Measurements from ENCODE around the gene FABP2.

The FABP2 gene

GRCh38 chr4:119314356-119314755 lies 7.6 kb downstream of the FABP2 start:
- H4K20me1 ChIP-seq (ENCODE audit: insufficient read depth, low read length) = no peaks in the 10 kb centered on the region
- no peak overlapping the region for H3K4me3 ChIP-seq (ENCODE audit: low read length)
- no peak overlapping the region for H3K27ac ChIP-seq (ENCODE audit: low read length)
- no peak overlapping the region for H3K9ac ChIP-seq (ENCODE audit: low read length)
- H2AFZ ChIP-seq (ENCODE audit: low read depth, low read length) = no peak overlapping the region
- no peaks in the 10 kb centered on the region for H3K9me3 ChIP-seq (ENCODE audit: insufficient read depth, low read length)
- H3K27me3 ChIP-seq (ENCODE audit: low read depth, low read length) = peaks cover 18% of the 10 kb centered on the region
- H3K4me1 ChIP-seq (ENCODE audit: low read length) = no peaks in the 10 kb centered on the region
- H3K36me3 ChIP-seq (replicated peaks; ENCODE audit: low read depth, low read length) = no peaks in the 10 kb centered on the region
- H3K4me2 ChIP-seq (ENCODE audit: low read length) = no peak overlapping the region
- TF ChIP-seq EZH2phosphoT487 (IDR thresholded peaks at IDR 0.05; ENCODE audit: low read depth) (no peak), CTCF (IDR thresholded peaks at IDR 0.05; ENCODE audit: low read depth, low read length) (peak; percentile 78)
- H3K79me2 ChIP-seq (ENCODE audit: low read length) = no peaks in the 10 kb centered on the region

DNA sequence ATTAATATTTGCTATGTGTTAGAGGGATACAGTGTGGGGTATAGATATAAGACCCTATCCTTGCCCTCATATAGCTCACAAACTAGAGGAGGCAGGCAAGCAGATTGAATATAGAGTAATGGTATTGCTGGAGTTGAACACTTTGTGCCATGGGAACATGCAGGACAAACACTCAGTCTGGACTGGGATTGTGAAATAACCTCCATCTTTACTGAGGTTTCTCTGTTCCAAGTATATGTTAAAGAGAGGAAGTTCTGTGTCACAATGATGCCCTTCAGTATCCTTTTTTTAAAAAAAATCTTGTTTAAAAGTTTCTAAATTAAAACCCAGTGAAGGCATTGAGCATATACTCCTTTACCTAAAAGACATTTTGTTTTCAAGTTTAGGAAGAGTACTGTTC lies 8.7 kb downstream of the FABP2 start:
- peaks cover 18% of the 10 kb centered on the region for H3K27me3 ChIP-seq (ENCODE audit: low read depth, low read length)
- TF ChIP-seq EZH2phosphoT487 (IDR thresholded peaks at IDR 0.05; ENCODE audit: low read depth) (no peak), CTCF (IDR thresholded peaks at IDR 0.05; ENCODE audit: low read depth, low read length) (no peak)
- no peaks in the 10 kb centered on the region for H3K9me3 ChIP-seq (ENCODE audit: insufficient read depth, low read length)
- no peak overlapping the region for H2AFZ ChIP-seq (ENCODE audit: low read depth, low read length)
- H3K4me2 ChIP-seq (ENCODE audit: low read length) = no peak overlapping the region
- no peak overlapping the region for H3K4me3 ChIP-seq (ENCODE audit: low read length)
- H3K4me1 ChIP-seq (ENCODE audit: low read length) = no peaks in the 10 kb centered on the region
- no peak overlapping the region for H3K9ac ChIP-seq (ENCODE audit: low read length)
- H3K79me2 ChIP-seq (ENCODE audit: low read length) = no peaks in the 10 kb centered on the region
- no peaks in the 10 kb centered on the region for H3K36me3 ChIP-seq (replicated peaks; ENCODE audit: low read depth, low read length)
- H3K27ac ChIP-seq (ENCODE audit: low read length) = no peak overlapping the region
- no peaks in the 10 kb centered on the region for H4K20me1 ChIP-seq (ENCODE audit: insufficient read depth, low read length)

DNA sequence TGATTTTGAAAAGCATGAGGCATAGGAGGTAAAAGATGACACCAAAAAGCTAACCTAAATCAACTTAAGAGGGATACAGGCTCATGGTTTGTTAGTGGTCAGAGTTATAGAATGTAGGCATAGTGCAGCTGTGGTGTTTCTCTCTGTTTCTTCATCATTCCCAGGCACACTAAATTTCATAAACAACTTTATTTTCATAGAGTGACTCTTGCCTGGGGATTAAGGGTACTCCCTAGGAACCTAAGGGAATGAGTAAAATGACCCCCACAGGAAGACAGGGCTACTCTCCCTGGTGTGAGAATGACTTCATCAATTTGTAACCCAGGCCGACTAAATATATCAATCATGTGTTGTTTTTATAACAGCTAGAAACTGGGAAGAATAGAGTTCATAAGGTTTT lies 11.1 kb downstream of the FABP2 start:
- Histone ChIP-seq H3K4me2 (ENCODE audit: low read length) (no peak overlapping the region), H3K4me1 (ENCODE audit: low read length) (no peaks in the 10 kb centered on the region), H4K20me1 (ENCODE audit: insufficient read depth, low read length) (no peaks in the 10 kb centered on the region), H2AFZ (ENCODE audit: low read depth, low read length) (no peak overlapping the region), H3K9ac (ENCODE audit: low read length) (no peak overlapping the region), H3K27me3 (ENCODE audit: low read depth, low read length) (peaks cover 18% of the 10 kb centered on the region), H3K36me3 (replicated peaks; ENCODE audit: low read depth, low read length) (no peaks in the 10 kb centered on the region), H3K4me3 (ENCODE audit: low read length) (no peak overlapping the region), H3K9me3 (ENCODE audit: insufficient read depth, low read length) (no peaks in the 10 kb centered on the region), H3K79me2 (ENCODE audit: low read length) (no peaks in the 10 kb centered on the region), H3K27ac (ENCODE audit: low read length) (no peak overlapping the region)
- TF ChIP-seq CTCF (IDR thresholded peaks at IDR 0.05; ENCODE audit: low read depth, low read length) (no peak), EZH2phosphoT487 (IDR thresholded peaks at IDR 0.05; ENCODE audit: low read depth) (no peak)

DNA sequence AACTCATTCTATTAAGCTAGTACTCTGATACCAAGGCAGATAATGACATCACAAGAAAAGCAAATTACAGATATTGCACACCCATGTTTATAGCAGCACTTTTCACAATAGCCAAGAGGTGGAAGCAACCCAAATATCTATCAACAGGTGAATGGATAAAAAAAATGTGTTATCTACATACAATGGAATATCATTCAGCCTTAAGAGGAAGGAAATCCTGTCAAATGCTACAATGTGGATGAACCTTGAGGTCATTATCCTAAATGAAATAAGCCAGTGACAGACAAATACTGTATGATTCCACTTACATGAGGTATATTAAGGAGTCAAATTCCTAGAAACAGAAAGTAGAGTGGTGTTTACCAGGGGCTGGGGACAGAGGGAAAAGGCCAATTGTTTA lies 14.3 kb downstream of the FABP2 start:
- H3K27ac ChIP-seq (ENCODE audit: low read length) = no peak overlapping the region
- no peak overlapping the region for H3K4me3 ChIP-seq (ENCODE audit: low read length)

More for the DNA sequence above, 14.3 kb downstream of the FABP2 start:
- H3K9ac ChIP-seq (ENCODE audit: low read length) = no peak overlapping the region
- no peaks in the 10 kb centered on the region for H4K20me1 ChIP-seq (ENCODE audit: insufficient read depth, low read length)
- H3K27me3 ChIP-seq (ENCODE audit: low read depth, low read length) = peaks cover 5% of the 10 kb centered on the region; the same call in 1 of the 2 replicates
- H3K79me2 ChIP-seq (ENCODE audit: low read length) = no peaks in the 10 kb centered on the region
- no peak overlapping the region for H3K4me2 ChIP-seq (ENCODE audit: low read length)
- no peak overlapping the region for H2AFZ ChIP-seq (ENCODE audit: low read depth, low read length)
- TF ChIP-seq EZH2phosphoT487 (IDR thresholded peaks at IDR 0.05; ENCODE audit: low read depth) = no peak
- TF ChIP-seq CTCF (IDR thresholded peaks at IDR 0.05; ENCODE audit: low read depth, low read length) = no peak
- H3K4me1 ChIP-seq (ENCODE audit: low read length) = no peaks in the 10 kb centered on the region
- H3K36me3 ChIP-seq (replicated peaks; ENCODE audit: low read depth, low read length) = no peaks in the 10 kb centered on the region
- no peaks in the 10 kb centered on the region for H3K9me3 ChIP-seq (ENCODE audit: insufficient read depth, low read length)

Data from OCI-LY3 (cell line).